Measurements from ENCODE around the gene CLCNKA.

DNA sequence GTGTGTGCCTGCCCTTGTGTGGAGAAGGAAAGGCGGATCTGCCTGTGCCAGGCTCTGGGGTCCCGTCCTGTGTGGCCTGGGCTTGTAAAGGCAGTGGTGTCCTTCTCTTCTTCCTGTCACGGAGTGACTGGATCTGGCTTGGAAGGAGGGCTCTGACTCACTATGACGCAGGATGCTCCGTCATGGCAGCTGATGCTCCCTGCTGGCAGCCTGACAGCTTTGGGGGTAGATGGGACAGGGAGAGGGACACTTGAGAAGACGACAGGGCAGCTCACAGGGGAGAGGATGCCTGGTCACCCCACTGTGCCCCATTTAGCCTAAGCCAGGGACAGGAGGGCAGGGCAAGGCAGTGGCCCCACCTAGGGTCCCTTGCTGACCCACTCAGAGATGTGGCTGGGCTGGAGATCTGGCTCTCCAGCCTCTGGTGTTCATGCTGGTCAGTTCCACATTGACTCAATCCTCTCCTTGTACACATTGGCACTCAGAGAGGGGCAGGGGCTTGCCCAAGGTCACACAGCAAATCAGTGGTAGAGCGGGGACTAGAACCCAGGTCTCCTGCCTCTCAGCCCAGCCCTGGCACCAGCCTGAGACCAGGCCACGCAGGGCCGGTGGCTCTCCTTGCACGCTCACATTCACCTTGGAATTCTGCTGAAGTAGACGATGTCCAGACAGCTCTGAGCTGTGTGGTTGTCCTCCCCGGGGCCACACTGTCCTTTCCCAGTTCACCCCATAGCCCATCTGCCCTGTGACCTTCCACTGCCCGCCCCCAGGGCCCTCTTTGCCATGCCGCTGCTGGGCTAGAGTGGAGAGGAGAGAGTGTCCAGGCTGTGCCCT is 54.4 kb downstream of the CLCNKA start:
- TF ChIP-seq, protein P1, sequence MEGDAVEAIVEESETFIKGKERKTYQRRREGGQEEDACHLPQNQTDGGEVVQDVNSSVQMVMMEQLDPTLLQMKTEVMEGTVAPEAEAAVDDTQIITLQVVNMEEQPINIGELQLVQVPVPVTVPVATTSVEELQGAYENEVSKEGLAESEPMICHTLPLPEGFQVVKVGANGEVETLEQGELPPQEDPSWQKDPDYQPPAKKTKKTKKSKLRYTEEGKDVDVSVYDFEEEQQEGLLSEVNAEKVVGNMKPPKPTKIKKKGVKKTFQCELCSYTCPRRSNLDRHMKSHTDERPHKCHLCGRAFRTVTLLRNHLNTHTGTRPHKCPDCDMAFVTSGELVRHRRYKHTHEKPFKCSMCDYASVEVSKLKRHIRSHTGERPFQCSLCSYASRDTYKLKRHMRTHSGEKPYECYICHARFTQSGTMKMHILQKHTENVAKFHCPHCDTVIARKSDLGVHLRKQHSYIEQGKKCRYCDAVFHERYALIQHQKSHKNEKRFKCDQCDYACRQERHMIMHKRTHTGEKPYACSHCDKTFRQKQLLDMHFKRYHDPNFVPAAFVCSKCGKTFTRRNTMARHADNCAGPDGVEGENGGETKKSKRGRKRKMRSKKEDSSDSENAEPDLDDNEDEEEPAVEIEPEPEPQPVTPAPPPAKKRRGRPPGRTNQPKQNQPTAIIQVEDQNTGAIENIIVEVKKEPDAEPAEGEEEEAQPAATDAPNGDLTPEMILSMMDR (IDR thresholded peaks at IDR 0.05; ENCODE audit: control extremely low read depth in 1 of 3, insufficient read depth in 1 of 3, low read depth in 1 of 3, low read length in 3 of 3) = no peak
- no peak for TF ChIP-seq GTF2F1 (IDR thresholded peaks at IDR 0.05; ENCODE audit: borderline replicate concordance, low read depth, low read length)
- TF ChIP-seq POLR2A (IDR thresholded peaks at IDR 0.05; ENCODE audit: control extremely low read depth in 1 of 2, low read depth in 2 of 2, low read length in 2 of 2) = no peak
- TF ChIP-seq CHD1 (IDR thresholded peaks at IDR 0.05; ENCODE audit: low read depth, low read length) = no peak
- TF ChIP-seq RXRA (IDR thresholded peaks at IDR 0.05; ENCODE audit: insufficient read depth, low read depth, low read length) = no peak
- no peak for TF ChIP-seq EP300 (IDR thresholded peaks at IDR 0.05; ENCODE audit: borderline replicate concordance in 1 of 2, low read depth in 2 of 2, low read length in 2 of 2)
- no peak for TF ChIP-seq SIN3A (conservative IDR thresholded peaks at IDR 0.05 in 1 of 2, IDR thresholded peaks at IDR 0.05 in 1 of 2; ENCODE audit: low read depth in 1 of 2, low read length in 2 of 2)
- no peak for TF ChIP-seq EGR1 (IDR thresholded peaks at IDR 0.05; ENCODE audit: borderline replicate concordance, low read depth, low read length)
- TF ChIP-seq HDAC2 (IDR thresholded peaks at IDR 0.05; ENCODE audit: borderline replicate concordance in 1 of 2, low read depth in 2 of 2, low read length in 2 of 2) = no peak
- no peak for TF ChIP-seq CREB1 (IDR thresholded peaks at IDR 0.05)
- no peak for TF ChIP-seq TAF1 (IDR thresholded peaks at IDR 0.05; ENCODE audit: low read depth, low read length)
- TF ChIP-seq YY1 (IDR thresholded peaks at IDR 0.05; ENCODE audit: low read depth, low read length) = no peak
- no peak for TF ChIP-seq RAD21 (IDR thresholded peaks at IDR 0.05 in 1 of 2, conservative IDR thresholded peaks at IDR 0.05 in 1 of 2; ENCODE audit: low read depth in 2 of 2, low read length in 2 of 2)
- no peak for TF ChIP-seq PHF8 (conservative IDR thresholded peaks at IDR 0.05; ENCODE audit: low read depth, low read length)
